T-helper 9 cell (primary cell): ENCODE data around the gene SZT2.

ENCODE experiments used
- DNase-seq: peaks from one replicate; pipeline ENCODE4 v3.0.0-alpha.2; 2020

Gene SZT2

DNA sequence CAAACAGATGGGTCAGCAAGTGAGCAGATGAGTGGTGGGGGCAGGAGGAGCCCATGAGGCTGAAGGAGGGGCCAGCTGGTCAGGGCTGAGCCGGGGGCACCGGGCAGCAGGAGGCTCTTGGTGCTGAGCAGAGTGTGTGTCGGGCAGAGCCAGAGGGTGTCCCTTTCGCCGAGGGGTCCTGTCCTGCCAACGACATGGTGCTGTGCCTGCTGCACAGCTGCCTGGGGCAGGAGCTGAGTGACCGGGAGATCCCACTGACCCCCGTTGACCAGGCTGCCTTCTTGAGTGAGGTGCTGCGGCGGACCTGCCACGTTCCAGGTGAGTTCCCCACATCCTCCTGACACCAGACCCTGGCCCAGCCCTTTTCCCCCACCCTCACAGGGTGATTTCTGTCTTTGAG, 36.5 kb downstream of the SZT2 start:
- no peak for DNase-seq

DNA sequence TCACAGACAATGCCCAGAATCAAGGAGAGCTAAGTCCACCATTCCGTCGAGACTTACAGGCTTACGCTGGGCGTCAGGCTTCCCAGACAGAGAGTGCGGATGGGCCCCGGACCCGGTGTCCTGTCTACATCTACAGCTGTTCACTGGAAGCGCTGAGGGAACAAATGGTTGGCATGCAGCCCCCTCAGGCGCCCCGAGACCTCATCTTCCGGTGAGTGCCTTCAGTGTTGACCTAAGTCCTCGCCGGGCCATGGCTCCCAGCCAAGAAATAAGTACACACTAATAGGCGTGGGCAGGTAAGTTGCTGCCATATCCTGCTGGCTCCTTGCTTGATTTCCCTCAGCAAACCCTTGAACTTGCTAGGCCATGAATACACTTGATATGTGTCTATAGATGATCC, 37.8 kb downstream of the SZT2 start:
- no peak for DNase-seq

DNA sequence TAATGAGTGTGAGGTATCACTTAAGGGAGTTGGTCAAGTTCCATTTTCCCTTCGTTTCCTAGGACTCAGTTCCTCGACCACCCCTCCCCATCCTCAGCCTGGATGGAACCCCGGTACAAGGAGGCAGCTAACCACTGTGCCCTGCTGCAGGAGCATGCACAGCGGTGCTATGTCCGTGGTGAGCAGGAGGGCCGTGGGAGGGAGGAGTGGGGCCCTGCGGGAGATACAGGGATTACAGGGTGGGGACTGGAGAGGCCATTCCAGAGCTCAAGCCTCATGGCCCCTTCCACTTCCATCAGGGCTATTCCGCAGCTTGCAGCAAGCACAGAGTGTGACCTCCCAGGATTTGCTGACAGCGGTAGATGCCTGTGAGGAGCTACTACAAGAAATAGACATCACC, 38.2 kb downstream of the SZT2 start:
- no peak for DNase-seq

DNA sequence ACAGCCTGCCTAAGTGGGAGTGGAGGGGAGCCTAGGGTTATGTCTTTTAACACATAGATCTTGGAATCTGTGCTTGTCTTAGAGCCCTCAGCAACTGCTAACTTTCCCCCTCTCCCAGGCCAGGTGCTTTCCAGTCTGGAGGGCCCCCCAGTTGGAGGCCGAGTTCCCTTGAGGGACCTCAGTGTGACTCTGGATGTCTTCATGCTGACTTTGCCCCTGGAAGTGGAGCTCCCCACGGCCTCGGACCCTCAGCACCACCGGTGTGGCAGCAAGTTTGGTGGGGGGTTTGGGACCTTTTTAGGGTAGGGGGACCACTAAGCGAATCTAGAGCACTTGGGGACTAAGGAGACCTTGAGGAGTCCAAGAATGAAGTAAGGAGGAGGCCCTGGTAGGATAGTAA, 41.1 kb downstream of the SZT2 start:
- DNase-seq, result no peak

DNA sequence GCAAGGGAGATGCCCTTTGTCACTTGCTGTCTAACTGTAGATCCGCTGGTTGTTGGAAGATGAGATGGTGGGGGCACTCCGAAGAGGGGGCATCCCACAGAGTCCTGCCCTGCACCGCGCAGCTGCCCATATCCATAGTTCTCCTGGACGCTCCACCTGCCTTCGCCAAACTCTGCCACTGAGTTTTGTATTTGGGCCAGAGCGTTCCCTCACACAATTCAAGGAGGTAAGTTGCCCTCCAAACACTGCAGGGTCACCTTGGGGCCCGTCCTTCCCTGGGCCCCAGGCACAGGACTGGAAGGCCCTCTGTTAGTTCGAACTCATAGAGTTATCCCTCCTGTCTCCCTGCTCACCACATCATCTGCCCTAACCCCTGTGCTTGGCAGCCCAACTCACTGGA, 42.0 kb downstream of the SZT2 start:
- DNase-seq, result no peak

DNA sequence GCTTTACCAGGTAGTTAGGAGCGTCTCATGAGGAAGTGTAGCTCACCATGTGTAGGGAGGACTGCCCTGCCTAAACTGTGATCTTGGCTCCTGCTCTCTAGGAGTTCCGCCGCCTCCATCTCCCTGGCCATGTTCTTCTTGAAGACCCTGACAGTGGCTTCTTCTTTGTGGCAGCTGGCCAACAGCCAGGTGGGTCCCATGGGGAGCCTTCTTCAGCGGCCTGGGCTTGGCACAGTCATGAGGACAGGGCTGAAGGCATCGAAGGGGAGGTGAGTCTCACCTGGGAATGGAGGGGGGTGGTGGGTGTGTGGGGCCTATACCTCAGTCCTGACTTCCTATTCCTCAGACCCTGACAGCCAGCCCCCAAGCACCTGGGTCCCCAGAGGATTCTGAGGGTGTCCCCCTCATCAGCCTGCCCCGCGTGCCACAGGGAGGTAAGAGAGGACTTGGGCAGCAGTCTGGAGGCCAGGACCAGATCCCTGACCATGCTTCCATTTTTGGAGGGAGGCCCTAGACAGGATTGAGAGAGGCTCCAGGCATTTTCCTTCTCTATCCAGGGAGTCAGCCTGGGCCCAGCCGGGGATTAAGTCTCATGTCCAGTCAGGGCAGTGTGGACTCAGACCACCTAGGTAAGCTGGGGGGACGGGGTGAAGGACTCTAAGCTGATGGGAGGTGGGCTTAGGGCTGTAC, 42.6 kb downstream of the SZT2 start:
- no peak for DNase-seq

DNA sequence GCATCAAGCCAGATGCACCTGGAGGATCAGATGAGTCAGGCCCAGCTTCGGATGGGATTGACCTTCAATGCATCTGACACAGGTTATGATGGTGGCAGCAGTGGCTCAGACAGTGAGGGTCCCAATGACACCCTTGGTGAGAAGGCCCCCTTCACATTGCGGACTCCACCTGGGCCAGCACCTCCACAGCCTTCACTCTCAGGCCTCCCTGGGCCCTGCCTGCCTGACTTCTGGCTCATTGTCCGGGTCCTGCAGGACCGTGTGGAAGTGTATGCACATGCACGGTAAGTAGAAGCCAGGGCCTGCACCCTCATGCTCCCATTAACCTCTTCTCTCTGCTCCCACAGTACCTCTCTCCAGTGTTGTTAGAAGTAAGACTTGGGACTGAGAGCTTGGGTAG, 43.2 kb downstream of the SZT2 start:
- no peak for DNase-seq

DNA sequence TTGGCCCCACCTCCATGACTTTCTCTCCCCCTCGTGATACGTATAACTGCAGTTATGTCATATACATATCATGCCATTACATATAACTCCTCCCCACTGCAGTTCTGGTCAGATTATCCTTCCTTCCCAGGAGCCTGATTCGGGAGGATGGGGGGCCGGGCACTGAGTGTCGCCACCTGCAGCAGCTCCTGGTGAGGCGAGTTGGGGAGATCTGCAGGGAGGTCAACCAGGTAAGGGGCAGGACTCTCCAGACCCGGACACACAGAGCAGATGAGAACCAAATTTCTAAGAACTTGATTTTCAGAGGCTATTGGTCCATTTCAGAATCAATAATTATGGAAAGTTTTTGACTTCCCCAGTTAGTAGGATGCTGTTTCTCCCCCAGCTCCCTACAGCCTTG, 44.6 kb downstream of the SZT2 start:
- no peak for DNase-seq

DNA sequence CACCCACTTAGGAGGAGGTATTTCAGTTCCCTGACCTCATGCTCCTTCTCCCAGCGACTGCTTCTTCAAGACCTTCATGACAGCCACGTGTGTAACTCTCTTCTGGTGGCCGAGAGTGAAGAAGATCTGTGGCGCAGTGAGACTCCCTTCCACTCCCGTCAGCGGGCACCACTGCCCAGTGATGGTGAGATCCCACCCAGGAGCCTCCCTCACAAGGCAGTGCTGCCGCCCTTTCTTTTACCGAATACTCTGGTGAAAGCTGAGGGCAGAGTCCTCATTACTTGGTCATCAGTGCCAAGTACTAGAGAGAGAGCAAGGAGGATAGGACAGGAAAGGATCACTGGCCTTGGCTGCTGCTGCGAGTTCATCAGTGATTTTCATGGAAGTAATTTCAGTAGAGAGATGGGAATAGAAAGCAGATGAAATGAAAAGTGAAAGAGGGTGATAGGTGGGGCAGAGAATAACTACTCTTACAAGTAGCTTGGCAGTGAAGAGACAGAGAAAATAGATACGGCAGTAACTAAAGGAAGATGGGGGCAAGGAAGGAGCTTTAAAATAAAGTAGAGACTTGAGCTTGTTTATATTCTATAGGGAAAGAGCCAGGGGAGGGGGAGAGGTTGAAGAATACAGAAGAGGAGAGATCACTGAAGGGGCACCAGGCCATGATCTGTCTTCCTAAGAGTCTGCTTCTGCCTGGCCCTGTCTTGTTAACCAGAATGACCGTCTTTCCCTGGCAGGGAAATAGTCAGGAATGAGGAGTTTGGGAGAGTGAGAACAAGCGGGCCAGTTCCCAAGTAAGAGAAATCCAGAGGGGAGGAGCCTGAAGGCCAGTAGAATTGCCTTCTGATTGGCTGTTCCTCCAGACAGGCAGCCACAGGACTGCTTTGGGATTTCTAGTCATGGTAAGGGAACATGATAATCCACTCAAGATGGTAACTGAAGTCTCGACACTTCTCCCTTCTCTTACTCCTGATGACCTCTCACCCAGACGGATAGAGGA, 45.7 kb downstream of the SZT2 start:
- DNase-seq, result no peak

DNA sequence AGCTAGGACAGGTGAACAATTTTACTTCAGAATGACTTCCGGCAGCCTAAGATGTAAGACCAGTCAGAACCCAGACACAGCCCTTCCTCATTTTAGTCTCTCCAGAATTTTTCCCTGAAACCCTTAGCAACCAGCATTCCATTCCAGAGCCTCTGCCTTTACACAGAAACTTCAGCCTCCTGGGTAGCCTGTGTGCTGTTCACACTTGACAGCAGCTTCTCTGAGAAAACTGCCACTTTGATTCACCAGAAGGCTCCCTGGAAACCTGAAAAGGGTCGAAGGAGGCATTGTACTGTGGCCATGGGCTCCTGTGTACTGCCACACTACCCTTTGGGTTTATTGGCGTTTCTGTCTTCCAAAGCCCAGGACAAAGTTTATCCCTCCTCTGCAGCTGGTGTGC, 46.7 kb downstream of the SZT2 start:
- DNase-seq, result no peak

DNA sequence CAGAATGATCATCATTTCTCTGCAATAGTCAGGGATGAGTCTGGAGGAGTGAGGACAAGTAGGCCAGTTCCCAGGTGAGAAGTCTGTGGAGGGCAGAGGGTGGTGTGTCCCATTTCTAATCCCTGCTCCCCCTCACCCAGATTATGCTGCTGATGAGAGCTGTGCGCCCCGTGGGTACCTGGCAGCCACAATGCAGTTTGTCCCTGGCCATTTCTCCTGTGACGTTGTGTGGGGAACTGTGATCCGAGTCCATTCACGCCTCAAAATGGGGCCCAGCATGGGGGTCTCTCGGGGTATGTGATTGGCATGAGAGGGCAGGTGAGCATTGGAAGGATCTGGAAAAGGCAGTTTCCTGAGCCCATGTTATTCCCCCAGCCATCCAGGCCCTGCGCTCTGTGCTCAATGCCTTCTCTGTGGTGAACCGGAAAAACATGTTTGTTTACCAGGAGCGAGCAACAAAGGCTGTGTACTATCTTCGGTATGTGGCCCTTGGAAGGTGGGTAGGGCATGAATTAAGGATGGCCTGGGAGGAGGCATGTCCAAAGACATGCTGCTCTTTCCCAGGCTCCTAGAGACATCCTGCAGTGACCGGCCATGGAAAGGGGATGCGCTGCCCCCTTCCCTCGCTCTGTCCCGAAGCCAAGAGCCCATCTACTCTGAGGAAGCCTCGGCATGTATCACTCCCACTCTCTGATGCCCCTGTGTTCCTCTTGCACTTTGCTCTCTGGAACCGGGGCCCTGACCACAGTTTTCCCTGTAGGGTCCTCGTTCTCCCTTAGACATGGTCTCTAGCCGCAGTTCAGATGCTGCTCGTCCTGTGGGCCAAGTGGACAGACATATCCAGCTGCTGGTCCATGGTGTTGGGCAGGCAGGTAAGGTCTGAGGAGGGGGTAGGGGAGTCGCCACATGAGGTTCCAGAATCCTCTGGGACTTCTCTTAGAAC, 47.6 kb downstream of the SZT2 start:
- no peak for DNase-seq

DNA sequence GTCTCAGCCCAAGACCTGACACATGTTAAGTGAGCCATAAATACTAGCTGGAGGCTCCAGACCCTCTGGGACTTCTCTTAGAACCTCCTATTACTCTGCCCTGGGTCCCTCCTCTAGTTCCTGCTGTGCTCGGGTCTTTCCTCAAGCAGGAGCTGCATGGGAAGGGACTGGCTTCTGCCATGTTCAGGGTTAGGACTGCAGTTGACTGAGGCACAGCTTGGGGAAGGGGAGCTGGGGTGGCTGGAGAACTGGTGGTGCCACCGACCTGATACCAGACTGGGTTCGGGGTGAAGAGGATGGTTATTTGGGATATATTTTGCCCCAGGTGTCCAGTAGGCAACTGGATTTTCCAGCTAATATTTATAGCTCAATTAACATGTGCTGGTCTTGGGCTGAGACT, 48.3 kb downstream of the SZT2 start:
- DNase-seq, result no peak

DNA sequence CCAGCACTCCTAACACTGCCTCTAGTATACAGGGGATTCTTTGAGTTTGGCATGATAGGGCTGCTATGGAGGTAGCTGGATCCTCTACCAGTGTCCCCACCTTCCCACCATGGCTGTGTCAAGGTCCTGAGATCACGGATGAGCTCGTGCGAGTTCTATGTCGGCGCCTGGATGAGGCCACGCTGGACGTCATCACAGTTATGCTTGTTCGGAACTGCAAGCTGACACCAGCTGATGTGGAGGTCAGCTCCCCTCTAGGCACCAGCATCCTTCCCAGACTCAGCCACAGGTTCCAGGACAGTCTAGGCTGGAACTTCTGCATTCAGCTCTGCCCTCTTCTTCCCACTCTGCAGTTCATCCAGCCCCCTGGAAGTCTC, 48.9 kb downstream of the SZT2 start:
- no peak for DNase-seq

DNA sequence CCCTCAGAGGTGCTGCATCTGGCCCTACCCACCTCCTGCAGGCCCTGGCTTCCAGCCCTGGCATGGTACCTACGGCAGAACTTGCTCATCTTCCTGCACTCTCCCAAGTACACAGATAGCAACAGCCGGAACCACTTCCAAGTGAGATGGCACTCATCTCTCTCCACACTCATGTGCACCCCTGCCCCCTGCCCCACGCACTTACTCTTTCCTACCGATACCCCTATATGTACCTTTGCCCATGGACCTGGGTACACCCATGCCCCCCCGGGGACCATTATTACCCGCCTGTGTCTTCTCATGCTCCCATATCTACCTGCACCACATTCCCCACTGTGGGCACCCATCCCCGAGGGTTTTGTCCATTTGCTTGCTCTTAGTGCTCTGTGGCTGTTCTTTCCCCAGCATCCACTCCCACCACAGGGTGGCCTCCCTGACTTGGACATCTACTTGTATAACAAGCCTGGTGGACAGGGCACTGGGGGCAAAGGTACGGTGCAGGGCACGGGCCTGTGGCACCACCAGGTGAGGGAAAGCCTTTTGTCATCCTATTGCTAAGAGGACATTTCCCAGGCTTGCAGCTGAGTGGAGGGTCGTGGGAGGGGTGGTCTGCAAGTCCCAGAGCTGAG, 49.4 kb downstream of the SZT2 start:
- no peak for DNase-seq

DNA sequence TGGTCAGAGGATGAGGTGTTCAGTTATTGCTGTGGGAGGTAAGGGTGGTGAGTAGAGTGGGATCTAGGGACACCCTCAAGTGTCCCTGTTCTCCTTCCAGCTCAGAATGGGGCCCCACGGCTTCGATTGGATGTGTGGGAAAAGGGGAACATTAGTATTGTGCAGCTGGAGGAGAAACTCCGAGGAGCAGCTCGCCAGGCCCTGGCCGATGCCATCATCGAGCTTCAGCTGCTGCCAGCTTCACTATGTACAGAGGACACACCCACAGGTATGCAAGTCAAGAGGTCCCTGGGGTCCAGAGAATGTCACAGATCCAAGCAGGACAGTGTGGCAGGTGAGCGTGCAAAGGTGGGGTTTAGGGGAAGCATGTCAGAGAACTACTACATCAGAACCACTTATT, 50.1 kb downstream of the SZT2 start:
- DNase-seq, result no peak

DNA sequence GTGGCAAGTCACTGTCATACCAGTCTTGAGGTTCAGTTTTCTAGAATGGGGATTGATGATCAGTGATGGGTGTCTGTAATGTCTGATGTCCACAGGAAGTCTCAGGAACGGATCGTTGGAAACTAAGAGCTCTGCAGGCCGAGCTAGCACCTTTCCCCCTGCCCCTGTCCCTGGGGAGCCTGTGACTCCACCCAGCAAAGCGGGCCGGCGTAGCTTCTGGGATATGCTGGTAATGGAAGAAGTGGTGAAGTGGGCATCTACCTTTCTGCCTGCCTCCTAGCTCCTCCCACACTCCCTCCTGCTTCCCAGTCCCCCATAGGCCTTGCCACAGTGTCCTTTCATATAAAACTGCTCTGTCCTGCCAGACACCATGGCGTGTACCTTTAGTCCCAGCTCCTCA, 50.7 kb downstream of the SZT2 start:
- DNase-seq, result no peak

DNA sequence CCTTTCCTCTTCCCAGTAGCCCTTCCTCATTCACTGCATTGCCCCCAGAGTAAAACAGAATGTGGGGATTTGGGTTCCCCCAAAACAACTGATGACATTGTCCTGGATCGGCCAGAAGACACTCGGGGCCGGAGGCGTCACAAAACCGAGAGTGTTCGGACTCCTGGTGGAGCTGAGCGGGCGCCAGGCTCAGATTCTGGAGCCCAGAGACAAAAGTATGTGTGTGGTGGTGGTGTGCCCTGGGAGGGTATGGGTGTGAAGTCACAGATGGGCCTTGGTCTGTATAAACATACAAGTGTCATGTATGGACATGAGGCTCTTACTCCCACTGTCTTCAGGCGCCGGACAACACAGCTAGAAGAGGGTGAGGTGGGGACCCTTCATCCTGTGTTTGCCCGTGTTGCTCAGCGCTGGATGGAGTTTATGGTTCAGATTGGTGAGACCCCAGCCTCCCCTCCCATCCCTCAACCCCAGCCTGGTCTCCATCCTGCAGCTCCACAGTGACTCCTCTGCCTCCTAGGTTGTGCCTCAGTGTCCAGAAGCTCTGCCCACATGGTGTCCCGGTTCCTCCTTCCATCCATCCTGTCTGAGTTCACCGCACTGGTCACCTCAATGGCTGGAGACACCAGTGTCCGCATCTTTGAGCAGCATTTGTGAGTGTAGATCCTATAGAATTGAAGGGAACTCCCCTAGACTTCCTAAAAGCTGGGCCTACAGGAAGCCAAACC, 51.6 kb downstream of the SZT2 start:
- no peak for DNase-seq

DNA sequence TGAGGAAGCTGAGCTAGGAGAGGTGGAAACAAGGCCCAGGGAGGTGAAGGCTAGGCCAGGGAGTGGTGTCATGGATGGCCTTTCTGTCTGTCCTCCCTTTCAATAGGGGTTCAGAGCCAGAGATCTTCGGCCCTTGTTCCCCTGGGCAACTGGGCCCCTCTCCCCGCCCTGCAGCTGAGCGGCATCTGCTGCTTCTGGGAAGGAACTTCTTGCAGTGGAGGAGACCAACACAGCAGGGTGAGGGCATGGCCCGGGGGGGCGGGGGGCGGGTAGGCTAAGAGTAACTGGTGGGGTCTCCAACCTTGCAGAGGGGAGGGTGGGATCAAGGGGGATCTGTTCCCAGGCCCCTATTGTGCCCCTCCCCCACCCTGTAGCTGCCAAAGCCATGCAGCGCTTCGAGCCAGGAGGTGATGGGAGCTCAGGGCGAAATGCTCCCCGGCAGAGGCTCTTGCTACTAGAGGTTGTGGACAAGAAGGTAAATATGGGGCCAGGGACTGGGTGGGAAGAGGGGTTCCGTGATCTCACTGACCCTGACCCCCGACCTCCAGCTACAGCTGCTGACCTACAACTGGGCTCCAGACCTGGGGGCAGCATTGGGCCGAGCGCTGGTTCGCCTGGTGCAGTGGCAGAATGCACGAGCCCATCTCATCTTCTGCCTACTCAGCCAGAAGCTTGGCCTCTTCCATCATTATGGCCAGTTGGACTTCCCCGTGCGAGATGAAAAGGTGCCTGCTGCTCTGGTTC, 52.4 kb downstream of the SZT2 start:
- no peak for DNase-seq

DNA sequence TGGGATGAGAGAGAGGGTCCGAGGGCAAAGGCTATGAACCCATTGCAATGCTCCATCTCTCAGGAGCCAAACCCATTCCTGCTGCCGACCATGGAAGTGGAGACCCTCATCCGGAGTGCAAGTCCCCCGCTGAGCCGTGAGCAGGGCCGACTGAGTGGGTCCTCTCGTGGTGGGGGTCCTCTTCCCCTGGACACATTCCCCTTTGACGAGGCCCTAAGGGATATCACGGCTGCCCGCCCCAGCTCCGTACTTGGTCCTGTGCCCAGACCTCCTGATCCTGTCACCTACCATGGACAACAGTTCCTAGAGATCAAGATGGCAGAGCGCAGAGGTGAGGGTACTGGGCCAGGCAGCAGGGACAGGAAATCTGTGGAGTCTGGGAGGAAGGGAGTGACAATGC, 53.1 kb downstream of the SZT2 start:
- DNase-seq, result no peak

DNA sequence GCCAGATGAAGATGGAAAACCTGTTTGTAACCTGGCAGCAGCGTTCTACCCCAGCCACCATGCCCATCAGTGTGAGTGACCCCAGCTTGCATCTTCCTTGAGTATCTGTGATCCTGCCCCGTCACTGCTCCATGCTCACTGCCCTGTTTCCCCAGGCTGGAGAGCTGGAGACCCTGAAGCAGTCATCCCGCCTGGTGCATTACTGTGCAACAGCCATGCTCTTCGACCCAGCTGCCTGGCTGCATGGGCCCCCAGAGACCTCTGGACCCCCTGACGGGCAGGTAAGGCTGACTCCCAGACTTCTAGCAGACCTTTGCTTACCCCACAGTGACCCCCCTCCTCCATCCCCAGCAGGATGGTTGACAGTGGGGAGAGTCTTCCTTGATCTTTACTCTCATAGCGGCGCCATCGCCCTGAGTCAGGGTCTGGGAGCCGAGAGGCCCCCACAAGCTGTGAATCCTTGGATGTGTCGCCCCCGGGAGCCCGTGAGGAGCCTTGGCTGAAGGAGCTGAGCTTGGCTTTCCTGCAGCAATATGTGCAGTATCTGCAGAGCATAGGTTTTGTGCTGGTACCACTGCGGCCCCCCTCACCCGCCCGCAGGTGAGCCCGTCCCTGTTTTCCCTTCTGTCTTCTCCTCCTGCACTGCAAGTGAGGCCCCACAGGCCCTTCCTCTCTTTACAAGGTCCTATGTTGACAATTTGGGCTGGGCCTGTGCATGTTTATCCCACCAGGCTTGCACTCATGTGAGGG, 53.7 kb downstream of the SZT2 start:
- no peak for DNase-seq
